HEK293 (cell line): Measurements from ENCODE around the gene PFDN6.

ENCODE experiments used
- BCL6B ChIP-seq: fragments of 450-650 bp; formaldehyde crosslinking; IDR thresholded peaks from 2 replicates; pipeline ENCODE4 v1.5.1; 2017; ENCODE audit warnings: missing biosample characterization, missing genetic modification characterization
- GFI1B ChIP-seq: fragments of 450-650 bp; formaldehyde crosslinking; IDR thresholded peaks from 2 replicates; pipeline ENCODE4 v1.5.1; 2016; ENCODE audit warnings: missing biosample characterization, missing genetic modification characterization
- HOXC10 ChIP-seq: sonication (generic); formaldehyde crosslinking; IDR thresholded peaks from 2 replicates; pipeline ENCODE4 v1.8.1; 2023; ENCODE audit warnings: mild to moderate bottlenecking, missing genetic modification reagents
- RBAK ChIP-seq: fragments of 450-650 bp; formaldehyde crosslinking; IDR thresholded peaks from 2 replicates; pipeline ENCODE4 v1.5.1; 2016; ENCODE audit warnings: missing biosample characterization, missing genetic modification characterization
- SETDB1 ChIP-seq: IDR thresholded peaks from one replicate; pipeline ENCODE4 v1.6.1; 2017; ENCODE audit warnings: mild to moderate bottlenecking, low read length, moderate library complexity, mixed read lengths; ENCODE audit not compliant: insufficient read length
- TSHZ1 ChIP-seq: fragments of 450-650 bp; formaldehyde crosslinking; IDR thresholded peaks from 2 replicates; pipeline ENCODE4 v1.5.1; 2016; ENCODE audit warnings: missing biosample characterization, missing genetic modification characterization, borderline replicate concordance
- ZBTB17 ChIP-seq: fragments of 450-650 bp; formaldehyde crosslinking; IDR thresholded peaks from 2 replicates; pipeline ENCODE4 v1.5.1; 2016; ENCODE audit warnings: missing biosample characterization, missing genetic modification characterization
- ZBTB49 ChIP-seq: fragments of 450-650 bp; formaldehyde crosslinking; IDR thresholded peaks from 2 replicates; pipeline ENCODE4 v1.5.1; 2016; ENCODE audit warnings: missing biosample characterization, missing genetic modification characterization, low read depth
- ZNF10 ChIP-seq: fragments of 450-650 bp; formaldehyde crosslinking; IDR thresholded peaks from 2 replicates; pipeline ENCODE4 v1.5.1; 2017; ENCODE audit warnings: missing biosample characterization, missing genetic modification characterization
- ZNF112 ChIP-seq: fragments of 450-650 bp; formaldehyde crosslinking; IDR thresholded peaks from 2 replicates; pipeline ENCODE4 v1.5.0; 2017; ENCODE audit warnings: missing biosample characterization, missing genetic modification characterization
- ZNF174 ChIP-seq: fragments of 450-650 bp; formaldehyde crosslinking; IDR thresholded peaks from 2 replicates; pipeline ENCODE4 v1.5.0; 2017; ENCODE audit warnings: missing biosample characterization, mild to moderate bottlenecking, missing genetic modification characterization
- ZNF341 ChIP-seq: fragments of 450-650 bp; formaldehyde crosslinking; IDR thresholded peaks from 2 replicates; pipeline ENCODE4; 2016; ENCODE audit warnings: low read depth, missing biosample characterization, missing genetic modification characterization
- ZNF398 ChIP-seq: fragments of 450-650 bp; formaldehyde crosslinking; IDR thresholded peaks from 2 replicates; pipeline ENCODE4 v1.5.1; 2017; ENCODE audit warnings: missing biosample characterization, missing genetic modification characterization
- ZNF560 ChIP-seq: fragments of 450-650 bp; formaldehyde crosslinking; IDR thresholded peaks from 2 replicates; pipeline ENCODE4 v1.5.1; 2017; ENCODE audit warnings: missing biosample characterization, missing genetic modification characterization, borderline replicate concordance
- ZNF600 ChIP-seq: fragments of 450-650 bp; formaldehyde crosslinking; IDR thresholded peaks from 2 replicates; pipeline ENCODE4 v1.5.1; 2016; ENCODE audit warnings: missing biosample characterization, missing genetic modification characterization
- ZNF639 ChIP-seq: fragments of 450-650 bp; formaldehyde crosslinking; IDR thresholded peaks from 2 replicates; pipeline ENCODE4 v1.5.1; 2016; ENCODE audit warnings: missing biosample characterization, missing genetic modification characterization
- TF ChIP-seq, protein P1 (sequence below): IDR thresholded peaks from 2 replicates; pipeline ENCODE4 v1.6.1; 2011; ENCODE audit warnings: mild to moderate bottlenecking, low read depth, low read length, borderline replicate concordance
- TF ChIP-seq, protein P2 (sequence below): fragments of 450-650 bp; formaldehyde crosslinking; IDR thresholded peaks from 2 replicates; pipeline ENCODE4 v1.5.1; 2016; ENCODE audit warnings: missing biosample characterization, missing genetic modification characterization
- TF ChIP-seq, protein P3 (sequence below): fragments of 450-650 bp; formaldehyde crosslinking; IDR thresholded peaks from 2 replicates; pipeline ENCODE4 v1.5.1; 2017; ENCODE audit warnings: missing biosample characterization, missing genetic modification characterization

PFDN6 gene

DNA sequence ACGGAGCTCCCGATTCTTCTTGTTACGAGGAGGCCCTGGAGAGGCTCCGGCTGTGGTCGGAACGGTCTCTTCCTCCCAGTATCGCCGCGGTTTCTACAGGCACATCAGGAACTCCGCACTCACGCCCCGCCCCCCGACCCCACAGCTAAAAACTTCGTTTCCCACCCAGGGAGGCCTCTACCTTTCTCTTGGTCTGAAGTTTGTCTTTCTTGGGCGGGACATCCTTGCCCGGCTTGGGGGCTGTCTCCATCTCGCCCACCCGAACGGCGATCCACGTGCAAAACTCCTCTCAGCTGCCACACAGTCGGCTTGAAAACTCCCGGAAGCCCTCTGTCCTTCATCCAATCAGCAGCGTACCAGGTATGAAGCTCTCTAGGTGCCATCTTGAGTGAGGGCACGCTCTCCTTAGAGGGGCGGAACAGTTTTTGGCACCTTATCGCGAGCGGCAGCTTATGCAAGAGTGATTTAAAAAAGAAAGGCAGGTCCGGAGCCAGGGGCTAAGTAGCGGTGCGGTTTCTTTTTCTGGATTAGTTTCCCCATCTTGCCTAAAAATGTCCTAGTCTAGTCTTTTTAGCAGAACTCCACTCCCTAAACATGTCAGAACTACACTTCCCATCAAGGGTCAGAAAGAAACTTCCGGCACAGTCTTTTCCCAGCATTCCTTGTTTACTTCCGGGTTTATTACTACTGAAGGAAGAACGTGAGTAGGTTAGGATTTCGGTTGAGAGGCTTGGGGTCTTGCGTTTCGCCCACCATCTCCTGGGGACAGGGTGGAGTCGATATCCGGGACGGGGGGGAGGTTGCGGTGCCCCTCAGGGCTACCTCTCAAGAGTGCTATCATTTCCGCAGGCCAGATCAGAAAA is at the start of gene PFDN6, which contains the start of gene WDR46 (continued):
- no peak for TF ChIP-seq ZNF560
- no peak for TF ChIP-seq ZNF398 (tag by site-specific recombination)
- TF ChIP-seq ZNF639: peak; percentile 45; the same call in 1 of the 2 replicates
- TF ChIP-seq ZNF112: no peak
- peak; percentile 93 for TF ChIP-seq ZBTB17 (tag by site-specific recombination)
- TF ChIP-seq, protein P1, sequence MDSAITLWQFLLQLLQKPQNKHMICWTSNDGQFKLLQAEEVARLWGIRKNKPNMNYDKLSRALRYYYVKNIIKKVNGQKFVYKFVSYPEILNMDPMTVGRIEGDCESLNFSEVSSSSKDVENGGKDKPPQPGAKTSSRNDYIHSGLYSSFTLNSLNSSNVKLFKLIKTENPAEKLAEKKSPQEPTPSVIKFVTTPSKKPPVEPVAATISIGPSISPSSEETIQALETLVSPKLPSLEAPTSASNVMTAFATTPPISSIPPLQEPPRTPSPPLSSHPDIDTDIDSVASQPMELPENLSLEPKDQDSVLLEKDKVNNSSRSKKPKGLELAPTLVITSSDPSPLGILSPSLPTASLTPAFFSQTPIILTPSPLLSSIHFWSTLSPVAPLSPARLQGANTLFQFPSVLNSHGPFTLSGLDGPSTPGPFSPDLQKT: no peak; the same call in 1 of the 2 replicates
- TF ChIP-seq ZNF10 (tag by site-specific recombination): no peak
- no peak for TF ChIP-seq ZNF174 (tag by site-specific recombination)
- TF ChIP-seq TSHZ1: no peak
- TF ChIP-seq GFI1B: no peak
- TF ChIP-seq ZNF600: peak; percentile 38; the same call in 1 of the 2 replicates
- no peak for TF ChIP-seq RBAK (tag by site-specific recombination)
- TF ChIP-seq, protein P2, sequence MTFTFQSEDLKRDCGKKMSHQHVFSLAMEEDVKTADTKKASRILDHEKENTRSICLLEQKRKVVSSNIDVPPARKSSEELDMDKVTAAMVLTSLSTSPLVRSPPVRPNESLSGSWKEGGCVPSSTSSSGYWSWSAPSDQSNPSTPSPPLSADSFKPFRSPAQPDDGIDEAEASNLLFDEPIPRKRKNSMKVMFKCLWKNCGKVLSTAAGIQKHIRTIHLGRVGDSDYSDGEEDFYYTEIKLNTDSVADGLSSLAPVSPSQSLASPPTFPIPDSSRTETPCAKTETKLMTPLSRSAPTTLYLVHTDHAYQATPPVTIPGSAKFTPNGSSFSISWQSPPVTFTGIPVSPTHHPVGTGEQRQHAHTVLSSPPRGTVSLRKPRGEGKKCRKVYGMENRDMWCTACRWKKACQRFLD: no peak
- no peak for TF ChIP-seq BCL6B
- no peak for TF ChIP-seq HOXC10 (CRISPR knock-in tag)
- TF ChIP-seq ZNF341 (tag by site-specific recombination): peak; percentile 53
- no peak for TF ChIP-seq ZBTB49 (tag by site-specific recombination)
- no peak for TF ChIP-seq SETDB1
- TF ChIP-seq, protein P3, sequence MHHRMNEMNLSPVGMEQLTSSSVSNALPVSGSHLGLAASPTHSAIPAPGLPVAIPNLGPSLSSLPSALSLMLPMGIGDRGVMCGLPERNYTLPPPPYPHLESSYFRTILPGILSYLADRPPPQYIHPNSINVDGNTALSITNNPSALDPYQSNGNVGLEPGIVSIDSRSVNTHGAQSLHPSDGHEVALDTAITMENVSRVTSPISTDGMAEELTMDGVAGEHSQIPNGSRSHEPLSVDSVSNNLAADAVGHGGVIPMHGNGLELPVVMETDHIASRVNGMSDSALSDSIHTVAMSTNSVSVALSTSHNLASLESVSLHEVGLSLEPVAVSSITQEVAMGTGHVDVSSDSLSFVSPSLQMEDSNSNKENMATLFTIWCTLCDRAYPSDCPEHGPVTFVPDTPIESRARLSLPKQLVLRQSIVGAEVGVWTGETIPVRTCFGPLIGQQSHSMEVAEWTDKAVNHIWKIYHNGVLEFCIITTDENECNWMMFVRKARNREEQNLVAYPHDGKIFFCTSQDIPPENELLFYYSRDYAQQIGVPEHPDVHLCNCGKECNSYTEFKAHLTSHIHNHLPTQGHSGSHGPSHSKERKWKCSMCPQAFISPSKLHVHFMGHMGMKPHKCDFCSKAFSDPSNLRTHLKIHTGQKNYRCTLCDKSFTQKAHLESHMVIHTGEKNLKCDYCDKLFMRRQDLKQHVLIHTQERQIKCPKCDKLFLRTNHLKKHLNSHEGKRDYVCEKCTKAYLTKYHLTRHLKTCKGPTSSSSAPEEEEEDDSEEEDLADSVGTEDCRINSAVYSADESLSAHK: no peak
